ENCODE results near the gene POTEF.
"Not testable (repeated sequence)": the region's sequence is repeated elsewhere in the genome, so short reads cannot be mapped to it uniquely, and the experiment has no call there.

DNA sequence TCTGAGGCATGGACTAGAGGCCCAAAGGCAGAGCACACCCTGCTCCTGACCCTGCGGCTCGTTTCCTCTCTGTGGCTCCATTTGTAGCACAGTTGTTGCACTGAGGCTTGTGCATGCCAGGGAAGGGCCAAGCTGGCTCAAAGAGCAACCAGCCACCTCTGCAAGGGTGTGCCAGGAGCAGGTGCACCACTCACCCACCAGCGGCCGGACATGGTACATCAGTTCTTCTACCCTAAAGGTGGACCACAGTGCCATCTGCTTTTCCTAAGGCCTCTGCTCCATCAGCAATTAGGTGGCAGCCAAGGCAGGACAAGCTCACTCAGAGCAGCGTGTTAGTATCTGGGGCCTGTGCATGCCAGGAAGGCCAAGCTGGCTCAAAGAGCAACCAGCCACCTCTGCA, 66.4 kb downstream of the POTEF start:
- TF ChIP-seq, protein P1, sequence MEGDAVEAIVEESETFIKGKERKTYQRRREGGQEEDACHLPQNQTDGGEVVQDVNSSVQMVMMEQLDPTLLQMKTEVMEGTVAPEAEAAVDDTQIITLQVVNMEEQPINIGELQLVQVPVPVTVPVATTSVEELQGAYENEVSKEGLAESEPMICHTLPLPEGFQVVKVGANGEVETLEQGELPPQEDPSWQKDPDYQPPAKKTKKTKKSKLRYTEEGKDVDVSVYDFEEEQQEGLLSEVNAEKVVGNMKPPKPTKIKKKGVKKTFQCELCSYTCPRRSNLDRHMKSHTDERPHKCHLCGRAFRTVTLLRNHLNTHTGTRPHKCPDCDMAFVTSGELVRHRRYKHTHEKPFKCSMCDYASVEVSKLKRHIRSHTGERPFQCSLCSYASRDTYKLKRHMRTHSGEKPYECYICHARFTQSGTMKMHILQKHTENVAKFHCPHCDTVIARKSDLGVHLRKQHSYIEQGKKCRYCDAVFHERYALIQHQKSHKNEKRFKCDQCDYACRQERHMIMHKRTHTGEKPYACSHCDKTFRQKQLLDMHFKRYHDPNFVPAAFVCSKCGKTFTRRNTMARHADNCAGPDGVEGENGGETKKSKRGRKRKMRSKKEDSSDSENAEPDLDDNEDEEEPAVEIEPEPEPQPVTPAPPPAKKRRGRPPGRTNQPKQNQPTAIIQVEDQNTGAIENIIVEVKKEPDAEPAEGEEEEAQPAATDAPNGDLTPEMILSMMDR (IDR thresholded peaks at IDR 0.05), result not testable (repeated sequence)
- TF ChIP-seq POLR2A (IDR thresholded peaks at IDR 0.05), result not testable (repeated sequence)
